RPMI7951 (cell line): Measurements from ENCODE around the gene TRIOBP. TPM values are rescaled to one million over a fixed set of nuclear protein-coding genes. Genes with fewer than 3 reads are reported as not detected.

Experiments used
- DNase-seq: peaks from one replicate; pipeline ENCODE4 v3.0.0-alpha.2; 2012; ENCODE audit warnings: low read depth
- total RNA-seq: library from RNA; depleted of rRNA; stranded (reverse); fragments of >200 nt; shearing (Covaris generic); gene quantifications from 2 replicates; pipeline ENCODE4 v1.2.3, GENCODE V29; 2014

TRIOBP gene
- total RNA-seq, 1 experiment from 2014 or later = 68.2 TPM

GRCh38 chr22:37749226-37749625 lies 52.4 kb downstream of the TRIOBP start:
- DNase-seq = no peak

GRCh38 chr22:37749831-37750595 lies 53.2 kb downstream of the TRIOBP start:
- DNase-seq = peak; percentile 79

- DNase-seq = no peak
Measured at GRCh38 chr22:37750596-37751162, 53.8 kb downstream of the TRIOBP start.

- DNase-seq = peak; percentile 66
Measured at GRCh38 chr22:37751449-37752188, 54.8 kb downstream of the TRIOBP start.

- DNase-seq = peak; percentile 99
Measured at GRCh38 chr22:37752189-37753087, 55.6 kb downstream of the TRIOBP start.

- no peak for DNase-seq
Measured at GRCh38 chr22:37753746-37754145, 56.9 kb downstream of the TRIOBP start.

- DNase-seq = no peak
Measured at GRCh38 chr22:37757663-37758062, 60.8 kb downstream of the TRIOBP start.

GRCh38 chr22:37758694-37759093 lies 61.8 kb downstream of the TRIOBP start:
- no peak for DNase-seq

- no peak for DNase-seq
Measured at GRCh38 chr22:37759281-37759680, 62.4 kb downstream of the TRIOBP start.

- DNase-seq = no peak
Measured at GRCh38 chr22:37760152-37760551, 63.3 kb downstream of the TRIOBP start.

GRCh38 chr22:37762389-37762836 lies 65.6 kb downstream of the TRIOBP start:
- peak; percentile 72 for DNase-seq

- DNase-seq = no peak
Measured at GRCh38 chr22:37763012-37763411, 66.2 kb downstream of the TRIOBP start.

GRCh38 chr22:37763652-37764051 lies 66.8 kb downstream of the TRIOBP start:
- no peak for DNase-seq

- DNase-seq = no peak
Measured at GRCh38 chr22:37764622-37765021, 67.8 kb downstream of the TRIOBP start.

- no peak for DNase-seq
Measured at GRCh38 chr22:37765498-37765897, 68.7 kb downstream of the TRIOBP start.

GRCh38 chr22:37765953-37766576 lies 69.2 kb downstream of the TRIOBP start:
- no peak for DNase-seq

GRCh38 chr22:37768273-37768672 lies 71.4 kb downstream of the TRIOBP start:
- DNase-seq = no peak

GRCh38 chr22:37769056-37769455 lies 72.2 kb downstream of the TRIOBP start:
- no peak for DNase-seq

- DNase-seq = no peak
Measured at GRCh38 chr22:37771081-37771480, 74.2 kb downstream of the TRIOBP start.

- no peak for DNase-seq
Measured at GRCh38 chr22:37771702-37772427, 75.0 kb downstream of the TRIOBP start.

- no peak for DNase-seq
Measured at GRCh38 chr22:37774728-37775127, 77.9 kb downstream of the TRIOBP start.
